HG03060 (cell line): ENCODE measurements around the gene DCAF8L2.
"Not testable (repeated sequence)": the region's sequence is repeated elsewhere in the genome, so short reads cannot be mapped to it uniquely, and the experiment has no call there.

Experiments
- ATAC-seq: cut with Tn5 transposase; IDR thresholded peaks from one replicate; pipeline ENCODE4 v1.9.1; 2021; ENCODE audit warnings: low read depth, moderate number of reproducible peaks; ENCODE audit not compliant: unreplicated experiment

The DCAF8L2 gene

DNA sequence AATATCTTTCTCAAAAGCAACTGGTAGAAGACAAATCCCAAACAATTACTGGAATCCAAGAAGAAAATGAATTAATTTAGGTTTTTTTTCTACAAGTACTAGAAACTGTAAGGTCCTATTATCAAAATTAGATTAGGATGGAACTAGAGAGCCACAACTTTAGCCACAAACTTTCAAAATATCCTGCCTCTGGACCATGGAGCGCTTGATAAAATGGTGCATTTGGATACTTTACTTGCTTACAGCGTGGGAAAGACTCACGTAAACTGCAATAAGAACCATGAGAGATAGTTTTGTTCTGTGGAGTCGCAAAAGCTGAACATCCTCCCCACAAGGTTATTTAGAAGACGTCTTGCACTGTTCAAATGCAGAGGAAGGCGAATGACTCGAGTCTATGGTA, at the start of gene DCAF8L2:
DCAF8L2 (plus strand) TSS at position 301 of the 400 bp plus-strand sequence. CDS start 156,552 bp downstream, outside the sequence.
- no peak for ATAC-seq

DNA sequence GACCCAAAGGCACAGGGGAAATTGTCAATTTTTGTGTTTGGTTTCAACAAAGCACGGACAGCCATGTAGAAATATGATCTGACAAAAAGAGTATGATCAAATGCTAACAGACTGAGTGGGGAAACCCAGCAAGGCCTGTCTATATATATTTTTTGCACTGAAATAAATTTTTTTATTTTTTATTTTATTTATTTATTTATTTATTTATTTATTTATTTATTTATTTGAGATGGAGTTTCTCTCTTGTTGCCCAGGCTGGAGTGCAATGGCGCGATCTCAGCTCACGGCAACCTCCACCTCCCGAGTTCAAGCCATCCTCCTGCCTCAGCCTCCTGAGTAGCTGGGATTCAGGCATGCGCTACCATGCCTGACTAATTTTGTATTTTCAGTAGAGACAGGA, 49.0 kb upstream of the DCAF8L2 start:
- ATAC-seq, result not testable (repeated sequence)

- ATAC-seq, result no peak
Measured at GRCh38 chrX:27548624-27549023, 41.5 kb upstream of the DCAF8L2 start.

GRCh38 chrX:27549688-27550087, 40.5 kb upstream of the DCAF8L2 start:
- no peak for ATAC-seq

DNA sequence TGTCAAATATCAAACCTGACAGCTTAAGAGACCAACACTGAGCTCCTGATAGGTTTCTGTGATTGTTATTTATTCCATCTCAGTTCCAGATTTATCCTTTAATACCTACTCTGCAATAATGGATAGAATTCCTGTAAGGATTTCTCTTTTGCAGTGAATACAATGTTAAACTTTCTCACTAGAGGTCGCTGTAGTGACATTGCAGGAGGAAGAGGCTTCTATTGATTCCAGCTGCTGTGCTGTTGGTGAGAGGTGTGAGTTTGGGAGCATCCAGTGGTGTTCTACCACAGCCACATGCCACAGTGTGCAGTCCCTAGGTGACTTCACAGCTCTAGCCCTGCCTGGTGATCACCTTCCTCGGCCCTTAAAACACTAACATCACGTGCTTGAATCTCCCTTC, 34.6 kb upstream of the DCAF8L2 start:
- ATAC-seq, result no peak

DNA sequence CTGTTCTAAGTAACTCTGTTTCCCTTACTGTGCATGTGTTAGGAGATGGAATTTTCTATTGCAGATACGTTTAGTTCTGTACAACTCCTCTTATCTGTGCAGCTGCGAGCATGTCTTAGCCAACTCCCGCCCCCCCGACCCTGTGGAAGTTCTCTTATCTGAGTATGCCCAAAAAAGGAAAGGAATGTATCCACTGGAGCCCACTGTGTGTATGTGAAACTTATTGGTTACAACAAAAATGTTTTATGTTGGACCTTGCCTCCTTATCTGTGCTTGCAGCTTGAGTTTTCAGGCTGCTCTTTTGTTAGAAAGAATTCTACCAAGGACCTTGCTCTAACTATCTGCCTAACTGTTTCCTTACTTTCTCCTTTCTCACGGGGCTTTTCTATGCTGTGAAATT, 24.2 kb upstream of the DCAF8L2 start:
- no peak for ATAC-seq

DNA sequence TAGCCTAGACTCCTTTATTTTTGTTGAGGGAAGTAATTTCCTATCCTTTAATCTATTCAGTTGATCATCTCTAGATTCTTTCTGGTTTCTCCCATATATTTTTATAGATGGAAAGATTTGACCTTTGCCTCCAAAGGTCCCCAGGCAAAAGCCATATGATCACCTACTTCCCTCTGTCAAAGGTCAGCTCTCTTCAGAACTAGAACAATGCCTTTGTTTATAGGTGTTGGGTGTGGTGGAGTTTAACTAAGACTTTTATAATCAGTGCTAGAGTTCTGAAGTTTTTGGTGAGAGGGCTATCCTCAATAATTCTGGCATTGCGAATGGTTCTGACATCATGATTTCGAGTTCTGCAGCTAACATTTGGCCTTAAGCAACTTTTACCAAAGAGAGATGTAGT, 19.0 kb upstream of the DCAF8L2 start:
- no peak for ATAC-seq

- no peak for ATAC-seq
Measured at GRCh38 chrX:27575565-27575964, 14.6 kb upstream of the DCAF8L2 start.

- no peak for ATAC-seq
Measured at GRCh38 chrX:27583976-27584375, 6.2 kb upstream of the DCAF8L2 start.

DNA sequence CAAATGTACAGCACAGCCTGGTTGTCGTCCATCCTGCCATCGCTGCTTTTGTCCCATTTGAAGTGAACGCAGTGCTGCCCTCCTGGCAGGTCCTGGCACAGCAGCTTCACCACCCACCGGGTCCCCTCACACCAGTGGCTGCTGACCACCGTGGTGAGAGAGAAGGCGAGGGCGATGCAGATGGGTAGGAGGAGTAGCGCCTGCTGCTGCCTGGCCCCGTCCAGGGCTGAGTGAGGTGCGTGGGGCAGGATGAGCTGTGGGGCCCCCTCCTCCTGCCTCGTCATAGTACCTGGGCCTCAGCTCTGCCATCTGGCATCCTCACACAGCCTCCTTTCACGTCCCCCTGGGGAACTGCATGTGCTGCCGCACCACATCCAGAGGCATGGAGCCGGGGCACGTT, 1.8 kb downstream of the DCAF8L2 start:
- no peak for ATAC-seq

DNA sequence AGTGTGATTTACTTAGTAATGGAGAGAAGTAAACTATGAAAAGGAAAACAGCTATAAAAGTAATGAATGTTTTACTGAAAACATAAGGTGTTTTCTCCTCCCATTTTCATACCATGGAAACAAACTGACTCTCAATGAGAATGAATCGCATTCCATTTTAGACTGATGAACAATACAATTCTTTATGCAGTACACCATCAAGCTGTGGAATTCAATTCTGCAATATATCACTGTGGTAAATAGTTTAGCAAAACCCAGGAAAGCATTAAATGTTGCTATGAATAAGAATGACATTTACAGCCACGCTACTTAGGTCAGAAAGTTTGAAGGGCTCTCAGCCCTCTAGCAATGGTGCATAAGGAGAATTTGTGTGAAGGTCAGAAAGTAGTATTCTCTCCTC, 7.4 kb downstream of the DCAF8L2 start:
- no peak for ATAC-seq

GRCh38 chrX:27598312-27598711, 8.2 kb downstream of the DCAF8L2 start:
- no peak for ATAC-seq

DNA sequence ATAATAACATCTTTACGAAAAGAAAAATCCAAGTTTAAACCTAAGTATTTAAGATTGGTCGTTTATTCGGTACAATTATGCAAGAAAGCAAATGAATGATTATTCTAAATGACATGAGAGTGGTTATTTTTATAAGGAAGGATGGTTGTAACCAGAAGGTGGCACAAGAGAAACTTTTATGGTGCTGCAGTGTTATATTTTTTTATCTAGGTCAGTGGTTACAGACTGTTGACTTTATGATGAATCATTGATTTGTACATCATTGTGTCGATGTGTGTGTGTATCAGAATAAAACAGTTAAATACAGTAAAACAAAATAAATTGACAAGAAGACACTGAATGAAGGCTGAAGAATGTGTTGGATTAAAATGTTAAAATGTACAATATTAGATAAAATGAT, 9.8 kb downstream of the DCAF8L2 start:
- ATAC-seq, result no peak

DNA sequence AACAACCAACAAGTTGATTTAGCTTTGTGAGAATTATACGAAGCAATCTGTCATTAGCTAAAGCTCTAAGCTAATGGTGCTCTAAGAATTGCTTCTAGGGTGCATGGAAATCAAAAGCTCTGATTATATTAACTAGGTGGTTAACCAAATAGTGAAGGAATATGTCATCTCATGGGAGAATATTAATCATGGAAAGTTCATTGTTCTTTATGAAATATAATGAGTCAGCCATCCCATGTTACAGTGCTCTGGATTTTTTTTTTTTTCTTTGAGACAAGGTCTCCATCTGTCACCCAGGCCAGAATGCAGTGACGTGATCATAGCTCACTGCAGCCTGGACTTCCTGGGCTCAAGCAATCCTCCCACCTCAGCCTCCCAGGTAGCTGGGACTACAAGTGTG, 10.5 kb downstream of the DCAF8L2 start:
- no peak for ATAC-seq

DNA sequence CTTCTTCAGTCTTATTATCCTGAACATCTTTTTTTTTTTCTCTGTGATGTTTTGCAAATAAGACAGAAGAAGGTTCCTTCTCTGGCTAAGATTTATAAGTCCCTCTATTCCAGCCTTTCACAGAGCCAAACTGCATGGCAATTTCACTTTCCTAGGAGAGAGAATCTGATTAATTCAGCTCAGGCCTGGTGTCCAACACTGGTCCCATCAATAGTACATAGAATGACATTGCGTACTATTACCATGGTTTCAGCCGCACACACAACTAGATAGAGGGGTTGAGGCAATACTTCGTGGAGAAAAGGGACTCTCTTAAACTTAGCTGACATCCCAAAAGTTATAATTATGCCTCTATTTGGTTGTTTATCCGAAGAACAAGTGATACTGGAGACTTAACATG, 18.5 kb downstream of the DCAF8L2 start:
- no peak for ATAC-seq

GRCh38 chrX:27619459-27619858, 29.3 kb downstream of the DCAF8L2 start:
- no peak for ATAC-seq

DNA sequence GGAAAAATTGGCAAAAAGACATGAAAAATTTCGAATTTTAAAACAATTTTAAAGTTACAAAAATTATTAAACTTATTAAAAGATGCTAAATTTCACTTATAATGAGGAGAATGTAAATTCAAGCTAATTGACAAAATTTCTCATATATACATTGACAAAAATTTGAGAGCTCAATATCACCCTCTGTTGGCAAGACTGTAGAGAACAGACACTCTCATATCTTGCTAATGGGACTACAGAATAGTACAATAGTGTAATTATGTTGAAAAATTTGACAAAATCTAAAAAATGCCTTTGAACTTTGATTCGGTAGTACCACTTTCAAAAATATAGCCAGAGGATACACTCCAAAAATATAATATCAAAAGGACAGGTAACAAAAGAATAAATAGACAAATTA, 29.8 kb downstream of the DCAF8L2 start:
- ATAC-seq, result no peak

DNA sequence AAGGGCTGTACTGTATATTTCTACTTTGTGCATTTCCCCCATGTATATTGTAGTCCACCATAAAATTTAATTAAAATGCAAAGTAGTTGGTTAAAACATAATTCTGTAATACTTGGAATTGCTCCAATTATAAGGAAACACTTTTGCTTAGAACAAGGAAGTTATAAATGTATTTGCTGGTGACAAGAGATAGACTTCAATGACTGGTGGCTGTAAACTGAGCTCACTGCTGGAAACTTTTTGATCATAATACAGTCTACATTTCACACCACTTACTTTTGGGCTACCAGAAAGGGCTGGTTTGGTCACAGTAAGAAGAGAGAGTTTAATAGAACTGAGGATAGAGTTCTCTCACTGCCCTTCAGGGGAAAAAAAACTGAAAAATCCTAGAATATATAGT, 32.7 kb downstream of the DCAF8L2 start:
- ATAC-seq, result no peak

- ATAC-seq, result no peak
Measured at GRCh38 chrX:27626066-27626465, 35.9 kb downstream of the DCAF8L2 start.

DNA sequence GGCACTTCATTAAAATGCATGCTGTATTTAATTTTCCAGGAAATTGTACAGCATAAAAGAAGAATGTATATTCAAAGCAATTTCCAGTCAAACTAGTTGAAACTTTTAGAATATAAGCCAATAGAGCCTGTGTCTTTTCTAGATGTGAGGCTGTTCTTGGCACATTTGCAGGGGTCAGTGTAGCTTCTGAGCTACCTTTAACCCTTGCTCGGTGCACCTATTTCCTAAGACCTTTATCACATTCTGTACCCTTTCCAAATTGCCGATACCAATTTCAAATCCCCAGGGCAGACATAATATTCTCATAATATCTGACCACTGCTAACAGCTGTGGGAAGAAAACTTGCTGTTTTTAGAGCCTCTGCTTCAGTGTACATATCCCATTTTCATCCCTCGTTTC, 43.2 kb downstream of the DCAF8L2 start:
- no peak for ATAC-seq

- ATAC-seq, result no peak
Measured at GRCh38 chrX:27656581-27656980, 66.4 kb downstream of the DCAF8L2 start.

GRCh38 chrX:27660878-27661277, 70.7 kb downstream of the DCAF8L2 start:
- ATAC-seq, result no peak

DNA sequence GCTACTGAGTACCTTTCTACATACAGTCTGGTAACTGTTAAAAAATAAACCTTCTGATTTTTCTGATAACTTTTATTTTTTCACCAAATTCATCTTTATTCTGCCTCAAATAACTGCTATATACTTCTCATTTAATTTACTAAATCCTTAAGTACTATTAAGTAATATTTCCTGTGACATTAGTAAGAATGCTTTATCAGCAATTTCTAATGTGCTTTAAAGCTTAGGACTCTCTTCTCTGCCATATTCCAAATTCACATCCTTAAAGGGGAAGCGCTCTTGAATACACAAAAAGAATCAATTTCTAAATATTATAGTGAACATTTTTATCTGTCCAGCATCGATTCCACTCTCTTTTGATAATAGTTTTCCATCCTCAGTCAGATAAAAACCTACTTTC, 81.1 kb downstream of the DCAF8L2 start:
- no peak for ATAC-seq
